GM04503 (cell line): ENCODE data around the gene CYTH4.
"Not testable (repeated sequence)": the region's sequence is repeated elsewhere in the genome, so short reads cannot be mapped to it uniquely, and the experiment has no call there.

Source experiments
- DNase-seq: peaks from one replicate; pipeline ENCODE4 v3.0.0-alpha.2; 2012; ENCODE audit warnings: low read depth

Gene CYTH4

DNA sequence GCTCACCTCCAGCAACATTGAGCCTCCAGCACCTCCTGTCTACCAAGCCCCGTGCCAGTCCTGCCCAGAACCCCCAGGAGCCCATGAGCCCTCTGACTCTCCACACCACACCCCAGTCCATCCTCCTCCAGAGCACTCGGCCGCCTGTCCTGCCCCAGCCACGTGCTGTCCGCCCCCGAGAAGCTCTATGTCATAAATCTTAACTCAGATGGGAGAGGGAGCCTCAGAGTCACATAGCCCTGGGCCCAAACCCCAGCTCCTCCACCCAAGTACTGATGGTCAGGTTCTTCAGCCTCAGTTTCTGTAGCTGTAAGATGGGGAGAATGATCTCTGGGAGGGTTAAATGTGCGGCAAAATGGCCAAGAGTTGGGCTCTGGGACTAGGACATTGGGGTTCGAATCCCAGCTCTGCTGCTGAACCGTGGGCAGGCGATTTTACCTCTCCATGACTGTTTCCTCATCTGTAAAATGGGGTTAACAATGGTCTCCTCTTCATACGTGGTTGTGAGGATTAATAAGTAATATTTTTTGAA is 27.8 kb downstream of the CYTH4 start:
- DNase-seq: no peak

DNA sequence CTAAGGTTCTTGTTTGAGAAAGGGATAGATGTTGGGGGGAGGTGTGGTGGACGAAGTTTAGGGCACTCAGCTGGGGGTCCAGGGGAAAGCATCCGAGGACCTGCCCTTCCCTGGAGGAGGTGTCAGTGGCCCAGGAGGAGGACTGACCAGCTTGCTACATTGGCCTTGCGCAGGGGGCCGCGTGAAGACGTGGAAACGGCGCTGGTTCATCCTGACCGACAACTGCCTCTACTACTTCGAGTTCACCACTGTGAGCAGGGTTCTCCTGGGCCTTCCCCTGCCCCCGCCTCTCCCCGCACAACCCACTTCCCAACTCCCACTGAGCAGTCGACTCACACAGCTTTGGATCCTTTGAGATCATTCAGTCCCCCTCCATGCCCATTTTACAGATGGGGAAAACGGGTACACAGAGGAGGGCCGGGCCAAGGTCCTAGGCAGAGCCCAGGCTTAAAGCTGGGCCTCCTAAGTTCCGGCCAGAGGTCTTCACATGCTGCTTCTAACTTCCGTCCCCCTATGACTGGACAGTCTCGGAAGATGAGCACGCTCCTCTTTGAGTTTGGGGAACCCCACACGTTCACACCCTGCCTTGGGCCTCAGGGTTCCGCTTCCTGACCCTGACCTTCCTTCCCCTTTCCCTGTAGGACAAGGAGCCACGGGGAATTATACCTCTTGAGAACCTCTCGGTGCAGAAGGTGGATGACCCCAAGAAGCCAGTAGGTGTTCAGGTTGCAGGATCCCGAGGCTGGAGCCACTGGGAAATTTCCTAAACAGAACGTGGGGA is 28.7 kb downstream of the CYTH4 start:
- no peak for DNase-seq

GRCh38 chr22:37311761-37312312 is 29.5 kb downstream of the CYTH4 start:
- DNase-seq: no peak

DNA sequence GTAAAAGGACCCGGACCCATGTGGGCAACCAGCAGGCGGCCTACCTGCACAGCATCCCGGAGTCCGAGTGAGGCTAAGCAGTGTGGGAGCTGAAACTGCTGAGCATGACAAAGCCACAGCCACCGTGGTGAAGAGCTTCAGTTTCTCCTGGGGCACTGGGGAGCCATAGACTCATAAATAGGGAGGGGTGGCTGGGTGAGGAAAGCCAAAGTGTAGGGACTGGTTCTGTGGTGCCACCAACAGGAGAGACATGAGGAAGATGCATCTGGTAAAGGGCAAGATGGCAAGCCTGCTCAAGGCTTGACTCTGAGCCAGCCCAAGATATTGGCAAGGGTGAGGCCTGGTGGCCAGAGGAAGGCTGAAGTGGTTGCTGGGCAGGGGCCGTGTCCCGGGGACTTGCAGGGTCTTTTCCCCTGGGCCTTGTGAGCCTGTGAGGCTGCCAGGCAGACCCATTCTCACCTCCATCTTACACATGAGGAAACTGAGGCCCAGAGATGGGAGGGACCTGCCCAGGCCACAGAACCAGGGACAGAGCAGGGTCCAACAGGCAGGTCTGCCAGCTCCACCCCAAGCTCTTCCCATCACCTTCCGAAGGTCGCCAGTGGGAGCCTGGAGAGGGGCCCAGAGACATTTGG is 30.4 kb downstream of the CYTH4 start:
- no peak for DNase-seq

DNA sequence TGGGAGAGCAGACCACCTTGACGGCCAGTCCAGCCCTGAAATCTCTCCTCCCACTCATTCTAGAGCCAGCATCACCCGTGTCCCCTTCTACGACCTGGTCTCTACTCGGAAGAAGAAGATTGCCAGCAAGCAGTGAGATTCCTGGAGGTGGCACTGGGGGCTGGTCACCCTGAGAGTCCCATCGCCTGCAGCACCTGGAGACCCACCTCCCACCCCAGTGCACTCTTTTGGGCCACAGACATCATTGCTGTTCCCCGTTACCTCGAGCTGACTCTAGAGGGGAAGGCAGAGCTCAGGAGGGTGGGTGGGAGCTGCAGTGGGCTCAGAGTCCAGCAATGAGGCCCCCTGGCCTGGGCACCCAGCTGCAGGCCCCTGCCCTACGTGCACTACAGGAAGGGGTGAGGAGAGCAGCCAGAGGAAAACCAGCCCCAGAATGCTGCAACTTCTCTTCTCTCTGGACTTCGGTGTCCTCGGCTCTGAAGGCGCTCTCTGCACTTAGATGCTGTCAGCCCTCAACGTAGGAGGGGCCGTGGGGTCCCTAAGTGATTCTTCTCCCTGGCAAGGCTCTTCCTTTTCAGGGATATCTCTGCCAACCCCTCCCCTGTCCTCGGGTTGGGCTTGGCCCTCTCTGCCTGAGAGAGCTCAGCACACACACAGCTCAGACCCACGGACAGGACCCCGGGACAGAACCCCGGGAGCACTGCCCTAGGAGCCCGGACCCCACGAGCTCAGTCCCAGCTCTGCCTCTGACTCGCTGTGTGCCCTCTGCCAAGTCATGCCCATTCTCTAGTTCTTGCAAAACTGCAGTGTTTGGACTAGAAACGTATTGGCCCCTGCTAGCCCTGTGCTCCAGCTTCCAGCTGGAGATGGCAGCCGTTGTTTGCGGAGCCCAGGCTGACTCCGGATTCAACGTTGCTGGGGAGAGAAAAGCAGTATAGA is 31.3 kb downstream of the CYTH4 start:
- DNase-seq: no peak

- DNase-seq: no peak
Measured at GRCh38 chr22:37314315-37315074, 32.2 kb downstream of the CYTH4 start.

GRCh38 chr22:37316405-37316804 is 34.1 kb downstream of the CYTH4 start:
- DNase-seq: no peak

- no peak for DNase-seq
Measured at GRCh38 chr22:37316875-37317371, 34.6 kb downstream of the CYTH4 start.

DNA sequence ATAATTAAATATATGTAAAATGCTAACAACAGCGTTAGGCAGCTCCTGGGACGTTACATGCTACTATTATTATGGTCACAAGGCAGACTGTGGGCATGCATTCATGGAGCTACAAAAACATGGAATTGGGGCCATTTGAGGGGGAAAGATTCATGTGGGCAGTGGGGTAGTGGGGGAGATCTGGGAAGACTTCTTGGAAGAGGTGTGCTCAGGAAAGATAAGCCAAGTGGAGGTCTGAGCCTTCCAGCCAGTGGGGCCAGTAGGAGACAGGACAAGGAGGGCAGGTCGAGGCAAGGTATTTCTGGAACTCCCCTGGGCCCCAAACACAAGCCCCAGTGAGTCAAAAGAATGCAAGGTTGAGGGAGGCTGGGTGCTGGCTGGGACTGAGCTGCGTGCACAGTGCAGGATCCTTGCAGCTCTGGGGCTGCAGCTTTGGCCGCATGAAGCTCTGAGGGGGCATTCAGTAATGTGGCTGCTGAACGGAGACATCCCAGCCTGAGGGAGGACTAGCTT is 35.4 kb downstream of the CYTH4 start:
- DNase-seq: no peak

- no peak for DNase-seq
Measured at GRCh38 chr22:37318364-37319109, 36.2 kb downstream of the CYTH4 start.

- DNase-seq: no peak
Measured at GRCh38 chr22:37319469-37319868, 37.2 kb downstream of the CYTH4 start.

DNA sequence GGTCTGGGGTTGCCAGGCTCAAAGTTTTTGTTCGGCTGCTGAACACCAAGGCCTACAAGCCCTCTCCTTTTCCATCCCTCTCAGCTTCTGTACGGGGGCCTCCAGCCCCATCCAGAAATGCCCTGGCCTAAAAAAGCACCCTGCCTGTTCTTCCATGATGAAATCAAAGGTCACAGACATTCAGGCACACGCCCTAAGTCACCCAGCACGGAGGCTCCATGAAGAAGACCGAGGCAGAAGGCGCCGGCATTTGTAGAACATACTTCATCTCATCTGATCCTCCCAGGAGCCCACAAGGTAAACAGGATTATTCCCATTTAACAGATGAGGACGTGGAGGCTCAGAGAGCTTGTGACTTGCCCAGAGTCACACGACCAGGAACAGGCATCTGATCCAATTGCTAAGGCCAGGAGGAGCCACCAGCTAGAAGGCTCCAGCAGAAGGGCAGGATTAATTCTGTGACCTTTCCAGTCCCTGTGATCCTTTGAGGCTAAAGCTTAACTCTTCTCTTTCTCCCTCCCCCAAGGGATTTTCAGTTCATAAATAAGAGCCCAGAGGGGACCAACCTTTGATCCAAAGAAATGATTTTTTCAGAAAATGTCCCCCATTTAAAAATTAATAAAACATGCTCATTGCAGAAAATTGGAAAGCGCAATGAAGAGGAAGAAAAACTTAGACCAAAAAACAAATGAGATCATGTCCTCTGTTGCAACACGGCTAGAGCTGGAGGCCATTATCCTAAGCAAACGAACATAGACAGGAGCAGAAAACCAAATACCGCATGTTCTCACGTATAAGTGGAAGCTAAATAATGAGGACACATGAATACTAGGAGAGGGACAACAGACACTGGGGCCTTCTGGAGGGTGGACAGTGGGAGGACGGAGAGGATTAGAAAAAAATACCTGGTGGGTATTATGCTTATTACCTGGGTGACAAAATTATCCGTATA is 38.7 kb downstream of the CYTH4 start:
- no peak for DNase-seq

DNA sequence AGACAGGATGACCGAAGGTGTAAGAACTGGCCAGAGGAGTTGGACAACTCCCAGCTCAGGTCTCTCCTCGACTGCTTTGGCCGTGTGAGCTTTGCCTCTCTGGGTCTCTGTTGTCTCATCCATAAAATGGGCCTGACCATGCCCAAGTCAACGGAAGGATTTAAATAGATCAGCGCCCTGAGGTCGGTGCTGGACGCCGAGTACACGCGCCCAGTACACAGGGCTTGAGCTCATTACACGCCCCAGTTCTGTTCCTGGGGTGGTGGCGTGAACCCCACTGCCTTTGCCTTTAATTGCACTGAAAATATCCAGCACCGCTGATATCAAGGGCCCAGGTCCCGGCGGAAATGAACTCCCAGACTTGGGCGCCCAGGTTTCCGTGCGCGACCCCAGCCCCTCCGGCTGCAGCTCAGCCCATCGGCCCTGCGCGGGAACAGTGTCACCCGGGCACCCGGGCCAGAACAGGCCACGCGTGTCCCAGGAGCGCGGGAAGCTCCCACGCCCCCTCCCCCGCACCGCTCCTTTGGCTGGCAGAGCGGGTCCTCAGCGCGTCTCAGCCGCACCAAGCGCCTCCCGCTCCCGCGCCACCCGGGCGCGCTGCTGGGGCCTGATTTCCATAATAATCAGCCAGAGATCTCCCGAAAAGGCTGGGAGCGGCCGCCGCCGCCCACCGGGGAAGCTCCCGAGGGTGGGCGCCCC is 42.2 kb downstream of the CYTH4 start:
- no peak for DNase-seq

DNA sequence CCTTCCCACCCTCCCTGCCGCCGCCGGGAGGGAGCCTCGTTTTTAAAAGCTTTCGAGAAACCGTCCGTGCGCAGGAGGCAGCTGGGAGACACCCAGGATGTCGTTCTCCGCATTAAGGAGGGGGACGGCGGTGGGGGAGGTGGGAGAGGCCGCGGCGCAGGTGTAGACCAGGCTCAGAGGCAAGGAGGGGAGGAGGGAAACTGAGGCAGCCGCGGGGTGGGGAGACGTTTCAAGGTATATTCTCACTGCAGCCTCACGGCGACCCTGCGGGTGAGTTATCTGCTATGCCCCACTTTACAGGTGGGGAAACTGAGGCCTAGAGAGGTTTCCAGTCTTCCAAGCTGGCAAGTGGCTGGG is 42.7 kb downstream of the CYTH4 start:
- DNase-seq: no peak

DNA sequence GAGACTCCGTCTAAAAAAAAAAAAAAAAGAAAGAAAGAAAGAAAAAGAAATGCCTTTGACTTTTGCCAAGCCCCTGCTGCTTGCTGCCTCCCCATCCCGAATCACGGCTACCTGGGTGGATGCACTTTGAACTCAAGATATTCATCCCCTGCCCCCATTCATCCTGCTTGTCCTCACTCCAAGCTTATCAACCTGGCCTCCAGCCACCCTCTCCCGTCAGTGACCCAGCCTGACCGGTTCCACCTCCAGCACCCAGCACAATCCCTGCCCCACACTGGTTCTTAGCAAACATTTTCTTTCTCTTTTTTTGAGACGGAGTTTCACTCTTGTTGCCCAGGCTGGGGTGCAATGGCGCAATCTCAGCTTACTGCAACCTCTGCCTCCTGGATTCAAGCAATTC is 44.4 kb downstream of the CYTH4 start:
- DNase-seq: no peak

- DNase-seq: no peak
Measured at GRCh38 chr22:37328017-37328416, 45.7 kb downstream of the CYTH4 start.

DNA sequence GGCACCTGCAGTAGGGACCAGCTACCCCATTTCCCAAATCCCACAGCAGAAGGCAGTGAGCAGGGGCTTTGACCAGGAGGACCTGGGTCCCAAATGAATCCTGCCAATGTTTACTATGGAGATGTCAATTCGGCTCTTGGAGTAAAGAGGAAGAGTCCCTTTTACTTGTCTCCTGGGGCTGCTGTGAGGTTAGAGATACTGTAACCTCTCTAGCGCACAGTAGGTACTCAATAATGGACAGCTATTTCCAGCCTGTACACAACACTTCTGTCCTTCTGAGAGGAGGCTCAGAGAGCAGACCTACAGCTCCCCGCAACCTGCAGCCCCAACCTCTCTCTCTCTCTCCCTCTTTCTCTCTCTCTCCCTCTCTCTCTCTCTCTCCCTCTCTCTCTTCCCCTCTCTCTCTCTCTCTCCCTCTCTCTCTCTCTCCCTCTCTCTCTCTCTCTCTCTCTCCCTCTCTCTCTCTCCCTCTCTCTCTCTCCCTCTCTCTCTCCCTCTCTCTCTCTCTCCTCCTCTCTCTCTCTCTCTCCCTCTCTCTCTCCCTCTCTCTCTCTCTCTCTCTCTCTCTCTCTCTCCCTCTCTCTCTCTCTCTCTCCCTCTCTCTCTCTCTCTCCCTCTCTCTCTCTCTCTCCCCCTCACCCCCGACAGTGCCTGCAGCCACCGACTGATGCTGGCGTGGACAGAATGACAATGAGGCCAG is 46.4 kb downstream of the CYTH4 start:
- DNase-seq: not testable (repeated sequence)
